Body of pancreas (tissue), 4 donors: ENCODE results near the gene NDST4.

Source experiments
- CTCF ChIP-seq, 7 experiments: fragments of 450-650 bp in 4 of 7; fragments of 200-600 bp in 3 of 7; sonication (generic) in 3 of 7; IDR thresholded peaks; one replicate each; pipeline ENCODE4 v1.5.1; 2016 to 2019; ENCODE audit warnings: antibody characterized with exemption in 7 of 7
- POLR2A ChIP-seq, 3 donors: fragments of 450-650 bp; IDR thresholded peaks; one replicate each; pipeline ENCODE4 v1.6.1; 2016; ENCODE audit warnings: antibody characterized with exemption in 3 of 3, mild to moderate bottlenecking in 2 of 3

- no peak for TF ChIP-seq CTCF (IDR thresholded peaks at IDR 0.05)
- TF ChIP-seq POLR2A (IDR thresholded peaks at IDR 0.05): no peak
These were observed 297.7 kb downstream of the NDST4 start for GRCh38 chr4:114815760-114816159.
